Measurements from ENCODE around the gene DUSP18. TPM values are rescaled to one million over a fixed set of nuclear protein-coding genes. Genes with fewer than 3 reads are reported as not detected.
"Not testable (repeated sequence)": the region's sequence is repeated elsewhere in the genome, so short reads cannot be mapped to it uniquely, and the experiment has no call there.

Gene DUSP18
- total and polyA plus RNA-seq, 9 donors, result 3.3 to 18.5 (median 5.7) TPM

GRCh38 chr22:30681831-30682230, 14.2 kb upstream of the DUSP18 start:
- 80 to 87% (median 81%) methylated on average over 2 of the region's 2 CpGs for WGBS, 3 donors
- Histone ChIP-seq H3K27me3 (no peaks in the 10 kb centered on the region), H3K36me3 (no peaks in the 10 kb centered on the region), H3K4me3 (no peak overlapping the region), H3K9me3 (no peaks in the 10 kb centered on the region), H3K4me1 (ENCODE audit: insufficient read depth) (no peaks in the 10 kb centered on the region), H3K27ac (no peak overlapping the region)
- intact Hi-C loops (cut with DNase I), result no loop called here
- no peak for DNase-seq
- TF ChIP-seq EP300 (IDR thresholded peaks at IDR 0.05) (no peak), POLR2A (IDR thresholded peaks at IDR 0.05) (no peak), CTCF (IDR thresholded peaks at IDR 0.05) (no peak)

- TF ChIP-seq EP300 (IDR thresholded peaks at IDR 0.05), result no peak
- no peak for TF ChIP-seq POLR2A (IDR thresholded peaks at IDR 0.05)
- no peak for TF ChIP-seq CTCF (IDR thresholded peaks at IDR 0.05)
- H3K36me3 ChIP-seq, result no peaks in the 10 kb centered on the region
- H3K4me3 ChIP-seq, result no peak overlapping the region
- no peaks in the 10 kb centered on the region for H3K27me3 ChIP-seq
- H3K9me3 ChIP-seq, result no peaks in the 10 kb centered on the region
- intact Hi-C loops (cut with DNase I), result no loop called here
- WGBS, 3 donors, result 79 to 92% (median 85%) methylated on average over 1 of the region's 1 CpG
- peak in 2 of 5 donors; percentile 22 to 31 for DNase-seq
- H3K4me1 ChIP-seq (ENCODE audit: insufficient read depth), result no peaks in the 10 kb centered on the region
- no peak overlapping the region for H3K27ac ChIP-seq
Observed at GRCh38 chr22:30680991-30681770, 13.5 kb upstream of the DUSP18 start.

- H3K36me3 ChIP-seq; H3K4me1 ChIP-seq (ENCODE audit: insufficient read depth); intact Hi-C loops (cut with DNase I); H3K27me3 ChIP-seq; H3K27ac ChIP-seq; H3K9me3 ChIP-seq; H3K4me3 ChIP-seq; DNase-seq: not testable (repeated sequence)
- 81 to 92% (median 90%) methylated on average over 12 of the region's 12 CpGs for WGBS, 3 donors
Observed at GRCh38 chr22:30679895-30680690, 12.4 kb upstream of the DUSP18 start.

GRCh38 chr22:30676565-30676964, 8.9 kb upstream of the DUSP18 start:
- intact Hi-C loops (cut with DNase I); H3K4me1 ChIP-seq (ENCODE audit: insufficient read depth); DNase-seq; H3K9me3 ChIP-seq; H3K27me3 ChIP-seq; H3K27ac ChIP-seq; H3K4me3 ChIP-seq; H3K36me3 ChIP-seq: not testable (repeated sequence)
- WGBS, 3 donors, result 74 to 84% (median 77%) methylated on average over 3 of the region's 3 CpGs

- WGBS, 3 donors, result 12 to 30% (median 13%) methylated on average over 9 of the region's 9 CpGs
- intact Hi-C loops (cut with DNase I), result no loop called here
- TF ChIP-seq POLR2A (IDR thresholded peaks at IDR 0.05), result no peak
- TF ChIP-seq EP300 (IDR thresholded peaks at IDR 0.05), result no peak
- no peak for TF ChIP-seq CTCF (IDR thresholded peaks at IDR 0.05)
Observed at GRCh38 chr22:30675436-30675835, 7.8 kb upstream of the DUSP18 start.

More at GRCh38 chr22:30675436-30675835, 7.8 kb upstream of the DUSP18 start:
- Histone ChIP-seq H3K27ac (no peak overlapping the region), H3K4me3 (no peak overlapping the region), H3K36me3 (no peaks in the 10 kb centered on the region), H3K9me3 (no peaks in the 10 kb centered on the region), H3K4me1 (ENCODE audit: insufficient read depth) (no peaks in the 10 kb centered on the region), H3K27me3 (no peaks in the 10 kb centered on the region)
- no peak for DNase-seq

All from ovary (tissue), 9 donors.